ENCODE measurements around the gene CNTNAP2. TPM values are rescaled to one million over a fixed set of nuclear protein-coding genes. Genes with fewer than 3 reads are reported as not detected.

CNTNAP2 gene
- total RNA-seq, 1 experiment from 2014 or later: 64.5 TPM

GRCh38 chr7:148390381-148390780, 2273.8 kb downstream of the CNTNAP2 start:
- Mint-ChIP-seq H3K4me1 (peaks cover 57 to 63% of the 10 kb centered on the region in 2 experiments), H3K27me3 (ENCODE audit: low read depth) (no peaks in the 10 kb centered on the region), H3K9me3 (peaks cover 16 to 29% of the 10 kb centered on the region in 2 experiments), H3K36me3 (ENCODE audit: insufficient read depth in 1 of 3, low read depth in 3 of 3) (peaks cover 44 to 53% (median 51%) of the 10 kb centered on the region in 3 experiments), H3K27ac (peak overlapping the region in 1 of 3 experiments; percentile 47; a peak in 2 of 7 replicates), H3K4me3 (no peak overlapping the region)
- H3K4me2 ChIP-seq (ENCODE audit: insufficient read depth, insufficient read length, low read length): no peak overlapping the region
- H2BK15ac ChIP-seq (ENCODE audit: low read depth, low read length): no peak overlapping the region
- no peak overlapping the region for H3K14ac ChIP-seq (ENCODE audit: insufficient read depth, low read length)
- no peak overlapping the region for H3K27ac ChIP-seq (ENCODE audit: insufficient read length, low read depth, low read length)
- H2BK120ac ChIP-seq (ENCODE audit: low read depth, low read length, poor library complexity, severe bottlenecking): no peak overlapping the region
- H2BK12ac ChIP-seq (ENCODE audit: insufficient read length, low read depth, low read length): no peak overlapping the region
- TF ChIP-seq CTCF (conservative IDR thresholded peaks at IDR 0.05): no peak
- H3T11ph ChIP-seq (ENCODE audit: low read length): no peak overlapping the region
- H3K23ac ChIP-seq (ENCODE audit: insufficient read length, low read depth, low read length): no peak overlapping the region
- H3K4me1 ChIP-seq (ENCODE audit: insufficient read depth, low read length): peaks cover 3% of the 10 kb centered on the region; the same call in 1 of the 2 replicates
- no peak overlapping the region for H3K18ac ChIP-seq (ENCODE audit: insufficient read length, low read depth, low read length)
- H3K4ac ChIP-seq (ENCODE audit: low read depth, low read length): no peak overlapping the region
- no peaks in the 10 kb centered on the region for H3K23me2 ChIP-seq (ENCODE audit: insufficient read length, low read depth, low read length, poor library complexity, severe bottlenecking)
- no peak for DNase-seq
- H4K5ac ChIP-seq (ENCODE audit: insufficient read length, low read depth, low read length): no peak overlapping the region
- no peaks in the 10 kb centered on the region for H3K9me3 ChIP-seq (ENCODE audit: control insufficient read depth, low read depth, low read length)
- no peaks in the 10 kb centered on the region for H3K79me1 ChIP-seq (ENCODE audit: insufficient read depth, low read depth, low read length, poor library complexity, severe bottlenecking)
- H4K20me1 ChIP-seq (ENCODE audit: control insufficient read depth, insufficient read depth, insufficient read length): no peaks in the 10 kb centered on the region
- H2AFZ ChIP-seq (ENCODE audit: low read length): no peak overlapping the region
- H4K8ac ChIP-seq (replicated peaks; ENCODE audit: insufficient read length, low read depth, low read length): no peak overlapping the region
- H2BK20ac ChIP-seq (ENCODE audit: low read depth, low read length, poor library complexity, severe bottlenecking): no peak overlapping the region
- no peaks in the 10 kb centered on the region for H3K79me2 ChIP-seq (ENCODE audit: insufficient read depth, low read length)
- no peak overlapping the region for H3K9ac ChIP-seq (ENCODE audit: extremely low read depth, insufficient read length, low read length)
- no peak overlapping the region for H2AK5ac ChIP-seq (ENCODE audit: insufficient read length, low read length)
- no peak overlapping the region for H2BK5ac ChIP-seq (ENCODE audit: insufficient read length, low read length)
- H4K91ac ChIP-seq (ENCODE audit: insufficient read length, low read depth, low read length): no peak overlapping the region
- no peaks in the 10 kb centered on the region for H3K27me3 ChIP-seq (ENCODE audit: insufficient read depth, low read length)
- no peak overlapping the region for H3K56ac ChIP-seq (ENCODE audit: insufficient read length, low read depth, low read length)
